Skeletal muscle cell (primary cell): ENCODE results near the gene NKX1-1.

ENCODE experiments used
- DNase-seq: peaks from one replicate; pipeline ENCODE4 v3.0.0-alpha.2; 2010; ENCODE audit warnings: low read depth
- H3K4me3 ChIP-seq: 2 replicates; pipeline ENCODE4 v1.5.1; 2011; ENCODE audit warnings: low read depth, mild to moderate bottlenecking, control low read depth, low read length, moderate library complexity

The NKX1-1 gene

GRCh38 chr4:1365271-1366178, 40.7 kb downstream of the NKX1-1 start:
- no peak for DNase-seq
- H3K4me3 ChIP-seq: no peak overlapping the region

GRCh38 chr4:1364748-1365147, 41.5 kb downstream of the NKX1-1 start:
- H3K4me3 ChIP-seq: no peak overlapping the region
- no peak for DNase-seq

- DNase-seq: no peak
- no peak overlapping the region for H3K4me3 ChIP-seq
These were observed 42.0 kb downstream of the NKX1-1 start for GRCh38 chr4:1364217-1364616.

GRCh38 chr4:1363513-1363912, 42.7 kb downstream of the NKX1-1 start:
- no peak overlapping the region for H3K4me3 ChIP-seq
- no peak for DNase-seq

- no peak for DNase-seq
- no peak overlapping the region for H3K4me3 ChIP-seq
These were observed 43.7 kb downstream of the NKX1-1 start for GRCh38 chr4:1362521-1362920.

GRCh38 chr4:1362046-1362445, 44.2 kb downstream of the NKX1-1 start:
- no peak overlapping the region for H3K4me3 ChIP-seq
- DNase-seq: no peak

GRCh38 chr4:1361431-1361830, 44.8 kb downstream of the NKX1-1 start:
- no peak for DNase-seq
- no peak overlapping the region for H3K4me3 ChIP-seq

- DNase-seq: peak; percentile 31
- H3K4me3 ChIP-seq: no peak overlapping the region
These were observed 45.6 kb downstream of the NKX1-1 start for GRCh38 chr4:1360423-1361283.

- no peak overlapping the region for H3K4me3 ChIP-seq
These were observed 46.3 kb downstream of the NKX1-1 start for GRCh38 chr4:1359976-1360375.

GRCh38 chr4:1359144-1359501, 47.1 kb downstream of the NKX1-1 start:
- no peak for DNase-seq
- H3K4me3 ChIP-seq: no peak overlapping the region

More at GRCh38 chr4:1359976-1360375, 46.3 kb downstream of the NKX1-1 start:
- DNase-seq: no peak

- no peak for DNase-seq
- no peak overlapping the region for H3K4me3 ChIP-seq
These were observed 47.7 kb downstream of the NKX1-1 start for GRCh38 chr4:1358421-1359143.

GRCh38 chr4:1357356-1358248, 48.6 kb downstream of the NKX1-1 start:
- H3K4me3 ChIP-seq: no peak overlapping the region
- no peak for DNase-seq

GRCh38 chr4:1356181-1356998, 49.9 kb downstream of the NKX1-1 start:
- DNase-seq: no peak
- H3K4me3 ChIP-seq: no peak overlapping the region

- DNase-seq: no peak
- no peak overlapping the region for H3K4me3 ChIP-seq
These were observed 50.9 kb downstream of the NKX1-1 start for GRCh38 chr4:1355378-1355777.

- H3K4me3 ChIP-seq: no peak overlapping the region
- no peak for DNase-seq
These were observed 51.3 kb downstream of the NKX1-1 start for GRCh38 chr4:1354983-1355275.

- H3K4me3 ChIP-seq: no peak overlapping the region
- DNase-seq: no peak
These were observed 51.9 kb downstream of the NKX1-1 start for GRCh38 chr4:1354136-1354982.

GRCh38 chr4:1353186-1354055, 52.8 kb downstream of the NKX1-1 start:
- no peak overlapping the region for H3K4me3 ChIP-seq
- DNase-seq: no peak
